Measurements from ENCODE around the gene EIF5A2.

GRCh38 chr3:170840291-170840859 is 68.1 kb downstream of the EIF5A2 start:
- TF ChIP-seq EGR1 (IDR thresholded peaks at IDR 0.05; ENCODE audit: low read depth in 2 of 2): no peak
- no peak for TF ChIP-seq MAX (IDR thresholded peaks at IDR 0.05)
- no peak for TF ChIP-seq CTCF (IDR thresholded peaks at IDR 0.05; ENCODE audit: low read depth, low read length, missing input control)
- no peak for TF ChIP-seq REST (IDR thresholded peaks at IDR 0.05)
- TF ChIP-seq TAF1 (conservative IDR thresholded peaks at IDR 0.05): no peak

Data from liver (tissue), 3 donors.